Stimulated activated CD8-positive, alpha-beta memory T cell treated with anti-CD3 and anti-CD28 coated beads, Interleukin-4, amount 100 ng/mL, for 1 hour (primary cell): Measurements from ENCODE around the gene CADM4.

ENCODE experiments used
- DNase-seq, 2 donors: peaks; one replicate each; pipeline ENCODE4 v3.0.0-alpha.2; 2020; ENCODE audit warnings: low read depth in 2 of 2, low spot score in 1 of 2

CADM4 gene

GRCh38 chr19:43634872-43635560 is 4.6 kb downstream of the CADM4 start:
- no peak for DNase-seq

GRCh38 chr19:43634506-43634871 is 5.2 kb downstream of the CADM4 start:
- DNase-seq: no peak

DNA sequence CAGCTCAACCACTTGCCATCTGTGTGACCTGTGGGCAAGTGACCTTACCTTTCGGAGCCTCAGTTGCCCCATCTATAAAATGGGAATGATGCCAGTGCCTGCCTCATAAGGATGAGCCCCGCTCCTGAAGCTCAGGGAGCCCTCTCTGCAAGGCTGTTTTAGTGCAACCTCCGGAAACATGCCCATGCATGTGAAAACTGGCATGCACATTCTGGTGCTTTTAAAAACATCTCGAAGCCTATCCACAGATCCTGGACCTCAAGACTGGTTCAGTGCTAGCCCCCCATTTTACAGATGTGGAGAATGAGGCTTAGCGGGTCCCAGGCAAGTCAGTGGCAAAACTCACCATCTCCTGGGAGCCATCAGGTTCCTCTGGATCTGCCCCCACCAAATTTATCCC is 5.6 kb downstream of the CADM4 start:
- no peak for DNase-seq

GRCh38 chr19:43633520-43633919 is 6.1 kb downstream of the CADM4 start:
- DNase-seq: no peak

- DNase-seq: no peak
Observed at GRCh38 chr19:43631491-43631890, 8.2 kb downstream of the CADM4 start.

- no peak for DNase-seq
Observed at GRCh38 chr19:43628646-43629326, 10.9 kb downstream of the CADM4 start.

DNA sequence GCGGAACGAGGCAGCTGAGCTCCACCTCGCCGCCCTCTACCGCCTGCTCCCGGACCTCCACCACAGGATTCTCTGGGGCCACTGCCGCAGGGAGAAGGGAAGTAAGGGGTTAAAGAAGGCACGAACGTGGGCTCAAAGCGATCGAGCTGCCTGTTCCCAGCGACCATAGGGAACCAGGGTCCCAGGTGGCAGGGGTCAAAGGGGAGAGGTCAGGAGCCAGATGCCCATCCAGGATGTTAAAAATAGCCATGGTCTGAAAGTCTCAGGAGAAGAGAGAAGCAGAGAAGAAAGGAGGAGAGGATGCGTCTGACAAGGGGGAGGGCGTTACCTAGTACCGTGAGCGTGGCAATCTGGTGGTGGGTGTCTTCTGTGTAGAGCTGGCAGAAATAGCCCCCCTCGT is 12.8 kb downstream of the CADM4 start:
- DNase-seq: no peak

GRCh38 chr19:43625918-43626579 is 13.6 kb downstream of the CADM4 start:
- no peak for DNase-seq

GRCh38 chr19:43624933-43625332 is 14.7 kb downstream of the CADM4 start:
- peak; percentile 41 to 63 for DNase-seq

- DNase-seq: no peak
Observed at GRCh38 chr19:43623889-43624670, 15.6 kb downstream of the CADM4 start.

- DNase-seq: no peak
Observed at GRCh38 chr19:43622956-43623355, 16.7 kb downstream of the CADM4 start.

GRCh38 chr19:43622070-43622469 is 17.6 kb downstream of the CADM4 start:
- DNase-seq: no peak

- DNase-seq: peak; percentile 66 to 71
Observed at GRCh38 chr19:43620061-43621001, 19.3 kb downstream of the CADM4 start.

- DNase-seq: peak; percentile 49 to 73
Observed at GRCh38 chr19:43619262-43620060, 20.2 kb downstream of the CADM4 start, which contains the start of gene ZNF428. Gene ZNF428, minus strand, starts transcription at chr19:43619629. Its CDS starts 5,325 bp downstream, at chr19:43614304.

DNA sequence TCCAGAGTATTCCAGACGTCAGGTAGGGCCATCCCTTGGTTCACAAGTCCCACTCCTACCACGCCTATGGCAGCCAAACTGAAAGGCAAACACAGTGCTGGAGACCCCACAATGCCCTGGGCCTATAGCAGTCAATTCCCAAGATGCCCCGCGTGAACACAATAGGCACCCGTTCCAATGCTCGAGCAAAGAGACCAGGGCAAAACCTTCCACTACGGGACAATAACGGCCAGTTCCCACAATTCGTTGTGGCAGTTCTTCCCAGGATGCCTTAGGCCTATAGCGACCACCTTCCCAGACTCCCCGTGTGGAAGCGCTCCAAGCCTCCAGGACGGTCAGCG is 20.8 kb downstream of the CADM4 start:
- DNase-seq: no peak

GRCh38 chr19:43616954-43617353 is 22.7 kb downstream of the CADM4 start:
- DNase-seq: no peak

DNA sequence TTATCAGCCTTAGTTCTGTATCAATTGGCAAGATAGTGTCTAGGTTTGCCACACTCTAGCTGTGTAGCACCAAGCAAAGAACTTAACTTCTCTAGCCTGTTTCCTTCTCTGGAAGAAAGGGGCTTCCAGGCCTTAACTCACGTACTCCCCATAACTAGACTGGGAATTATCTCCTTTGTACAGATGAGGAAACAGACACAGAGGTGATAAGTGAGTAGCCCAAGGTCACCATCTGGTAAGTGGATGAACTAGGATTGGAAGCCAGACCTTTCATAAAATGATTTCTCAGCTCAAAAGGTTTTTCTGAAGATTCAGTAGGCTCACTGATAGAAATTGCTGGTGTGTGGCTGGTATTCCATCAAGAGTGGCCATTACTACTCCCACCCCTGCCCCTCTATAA is 23.3 kb downstream of the CADM4 start:
- no peak for DNase-seq

- DNase-seq: no peak
Observed at GRCh38 chr19:43612374-43612773, 27.3 kb downstream of the CADM4 start.

- DNase-seq: no peak
Observed at GRCh38 chr19:43611788-43612187, 27.9 kb downstream of the CADM4 start, which contains the start of gene SRRM5. Gene SRRM5, plus strand, starts transcription at chr19:43612088. Its CDS starts 34 bp downstream, at chr19:43612122.

- no peak for DNase-seq
Observed at GRCh38 chr19:43610493-43610892, 29.2 kb downstream of the CADM4 start.
